NCI-H345 treated with DMSO at 0.1 percent for 48 hours (cell line): ENCODE data around the gene ZNF273.
A peak's percentile ranks its signal among the peaks of the same experiment; 100 is the strongest.
"Not testable (repeated sequence)": the region's sequence is repeated elsewhere in the genome, so short reads cannot be mapped to it uniquely, and the experiment has no call there.

Experiments used
- DNase-seq: peaks from one replicate; lab custom pipeline; 2025; ENCODE audit not compliant: unreplicated experiment; lab: John Stamatoyannopoulos, UW

The ZNF273 gene

GRCh38 chr7:64902806-64903721, at the start of gene ZNF273:
Gene ZNF273, plus strand, starts transcription at chr7:64903273. Its CDS starts 45 bp downstream, at chr7:64903318.
- peak; percentile 83 for DNase-seq

- DNase-seq: no peak
These were observed 49.4 kb upstream of the ZNF273 start for GRCh38 chr7:64853679-64854078.

GRCh38 chr7:64854969-64855368, 48.1 kb upstream of the ZNF273 start:
- no peak for DNase-seq

GRCh38 chr7:64863021-64863420, 40.1 kb upstream of the ZNF273 start:
- DNase-seq: no peak

GRCh38 chr7:64863530-64863929, 39.5 kb upstream of the ZNF273 start:
- DNase-seq: not testable (repeated sequence)

GRCh38 chr7:64863969-64864368, 39.1 kb upstream of the ZNF273 start:
- no peak for DNase-seq

GRCh38 chr7:64867863-64868440, 35.1 kb upstream of the ZNF273 start:
- no peak for DNase-seq

- no peak for DNase-seq
These were observed 34.6 kb upstream of the ZNF273 start for GRCh38 chr7:64868499-64868898.

GRCh38 chr7:64869121-64869725, 33.9 kb upstream of the ZNF273 start:
- no peak for DNase-seq

GRCh38 chr7:64869912-64870562, 33.0 kb upstream of the ZNF273 start:
- DNase-seq: no peak

GRCh38 chr7:64870656-64871055, 32.4 kb upstream of the ZNF273 start:
- no peak for DNase-seq

GRCh38 chr7:64871761-64872160, 31.3 kb upstream of the ZNF273 start:
- no peak for DNase-seq

GRCh38 chr7:64872351-64873154, 30.5 kb upstream of the ZNF273 start:
- no peak for DNase-seq

- DNase-seq: no peak
These were observed 29.9 kb upstream of the ZNF273 start for GRCh38 chr7:64873155-64873500.

GRCh38 chr7:64873517-64873916, 29.6 kb upstream of the ZNF273 start:
- no peak for DNase-seq

- DNase-seq: no peak
These were observed 29.0 kb upstream of the ZNF273 start for GRCh38 chr7:64874114-64874513.

- DNase-seq: no peak
These were observed 28.4 kb upstream of the ZNF273 start for GRCh38 chr7:64874562-64875250.

GRCh38 chr7:64875258-64875657, 27.8 kb upstream of the ZNF273 start:
- no peak for DNase-seq

- DNase-seq: no peak
These were observed 27.2 kb upstream of the ZNF273 start for GRCh38 chr7:64875658-64876406.
